ENCODE measurements around the gene TOE1. TPM values are rescaled to one million over a fixed set of nuclear protein-coding genes. Genes with fewer than 3 reads are reported as not detected.
"Not testable (repeated sequence)": the region's sequence is repeated elsewhere in the genome, so short reads cannot be mapped to it uniquely, and the experiment has no call there.

The TOE1 gene
- total RNA-seq, result 21.9 and 24.7 TPM in 2 replicates
- total RNA-seq (2013), result 12.4 TPM
- polyA plus RNA-seq, result 28.6 and 55.8 TPM in 2 replicates
- 27.4 and 50.8 TPM in 2 replicates for polyA minus RNA-seq

DNA sequence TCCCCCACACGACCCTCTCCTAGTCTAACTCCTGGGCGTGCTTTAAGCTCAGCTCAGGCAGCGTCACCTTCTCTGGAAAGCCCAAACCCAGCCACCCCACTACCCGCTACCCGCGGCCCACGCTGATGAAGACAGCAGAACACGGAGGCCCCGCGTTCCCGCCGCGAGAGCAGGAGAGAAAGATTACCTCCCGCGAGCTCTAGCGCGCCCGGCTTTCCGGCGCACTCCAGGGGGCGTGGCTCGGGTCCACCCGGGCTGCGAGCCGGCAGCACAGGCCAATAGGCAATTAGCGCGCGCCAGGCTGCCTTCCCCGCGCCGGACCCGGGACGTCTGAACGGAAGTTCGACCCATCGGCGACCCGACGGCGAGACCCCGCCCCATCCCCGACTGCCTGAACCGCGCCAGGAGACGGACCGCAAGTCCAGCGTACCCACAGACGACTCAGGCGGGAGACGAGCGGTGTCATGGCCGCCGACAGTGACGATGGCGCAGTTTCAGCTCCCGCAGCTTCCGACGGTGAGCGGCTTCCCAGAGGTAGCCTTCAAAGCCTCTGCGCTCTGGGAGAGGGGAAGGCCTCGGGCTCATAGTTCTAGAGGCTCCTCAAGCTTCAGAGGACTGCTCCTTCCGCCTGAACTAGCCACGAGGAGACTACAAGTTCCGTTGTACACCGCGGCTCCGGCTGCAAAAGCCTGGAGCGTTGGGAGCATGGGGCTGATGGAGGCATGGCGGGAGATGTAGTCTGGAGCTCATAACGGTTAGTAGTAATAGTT is at the start of gene TOE1, which contains the start of gene MUTYH:
Gene TOE1 (plus strand): TSS at position 382 of the 770 bp plus-strand sequence. CDS start 83 bp downstream, at position 465.
Gene MUTYH (minus strand): TSS at position 652 of the 770 bp plus-strand sequence. CDS start 5,935 bp downstream, outside the sequence.
- H3K4me2 ChIP-seq (replicated peaks; ENCODE audit: low read depth, low read length, poor library complexity, severe bottlenecking), result peak within 1 kb of the TSS; percentile 70
- H3K36me3 ChIP-seq (replicated peaks in 1 of 2; ENCODE audit: control extremely low read depth in 1 of 2, control insufficient read depth in 1 of 2, extremely low read depth in 1 of 2, insufficient read depth in 2 of 2, low read length in 1 of 2), result peaks cover 0 to 39% of the 10 kb centered on the region in 2 experiments
- CTCF ChIA-PET, result interaction anchor here (0.6 to 5.4 kb wide), 18 partner anchors 9 to 609 kb away, joined by 3 to 74 read pairs (median 6); partner anchors contain the start of genes BEST4, CCDC163, HECTD3 and HPDL
- Mint-ChIP-seq H3K27ac (peak within 1 kb of the TSS; percentile 100), H3K4me3 (peak within 1 kb of the TSS; percentile 91), H3K9me3 (ENCODE audit: insufficient read depth) (no peaks in the 10 kb centered on the region), H3K27me3 (no peaks in the 10 kb centered on the region), H3K4me1 (peaks cover 38% of the 10 kb centered on the region)
- ATAC-seq (ENCODE audit: low read depth) (peak; percentile 88), DNase-seq (peak; percentile 92)
- peaks cover 20 to 33% of the 10 kb centered on the region in 2 donors for H3K4me1 ChIP-seq (ENCODE audit: control insufficient read depth in 2 of 2, insufficient read depth in 2 of 2, low read length in 2 of 2)
- intact Hi-C loops (cut with micrococcal nuclease), result loop anchor here (1.0 to 2.0 kb wide), 9 partner anchors 14 to 527 kb away; partner anchors contain the start of genes CCDC163, HPDL, MMACHC and NASP
- TF ChIP-seq, protein P1, sequence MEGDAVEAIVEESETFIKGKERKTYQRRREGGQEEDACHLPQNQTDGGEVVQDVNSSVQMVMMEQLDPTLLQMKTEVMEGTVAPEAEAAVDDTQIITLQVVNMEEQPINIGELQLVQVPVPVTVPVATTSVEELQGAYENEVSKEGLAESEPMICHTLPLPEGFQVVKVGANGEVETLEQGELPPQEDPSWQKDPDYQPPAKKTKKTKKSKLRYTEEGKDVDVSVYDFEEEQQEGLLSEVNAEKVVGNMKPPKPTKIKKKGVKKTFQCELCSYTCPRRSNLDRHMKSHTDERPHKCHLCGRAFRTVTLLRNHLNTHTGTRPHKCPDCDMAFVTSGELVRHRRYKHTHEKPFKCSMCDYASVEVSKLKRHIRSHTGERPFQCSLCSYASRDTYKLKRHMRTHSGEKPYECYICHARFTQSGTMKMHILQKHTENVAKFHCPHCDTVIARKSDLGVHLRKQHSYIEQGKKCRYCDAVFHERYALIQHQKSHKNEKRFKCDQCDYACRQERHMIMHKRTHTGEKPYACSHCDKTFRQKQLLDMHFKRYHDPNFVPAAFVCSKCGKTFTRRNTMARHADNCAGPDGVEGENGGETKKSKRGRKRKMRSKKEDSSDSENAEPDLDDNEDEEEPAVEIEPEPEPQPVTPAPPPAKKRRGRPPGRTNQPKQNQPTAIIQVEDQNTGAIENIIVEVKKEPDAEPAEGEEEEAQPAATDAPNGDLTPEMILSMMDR (IDR thresholded peaks at IDR 0.05), result no peak
- TF ChIP-seq EZH2 (IDR thresholded peaks at IDR 0.05; ENCODE audit: borderline replicate concordance, insufficient read depth, low read depth, low read length, poor library complexity, severe bottlenecking), result no peak
- peak within 1 kb of the TSS; percentile 96 for H3K27ac ChIP-seq (ENCODE audit: low read length in 2 of 2)
- no peaks in the 10 kb centered on the region for H3K27me3 ChIP-seq (replicated peaks in 1 of 4; ENCODE audit: control extremely low read depth in 1 of 4, control insufficient read depth in 3 of 4, insufficient read depth in 4 of 4, low read length in 3 of 4)
- peak within 1 kb of the TSS; percentile 96 for H3K9ac ChIP-seq (ENCODE audit: low read length)
- peak within 1 kb of the TSS; percentile 87 for H2AFZ ChIP-seq (ENCODE audit: insufficient read depth, low read depth, low read length, poor library complexity, severe bottlenecking)
- peaks cover 9% of the 10 kb centered on the region for H4K20me1 ChIP-seq (ENCODE audit: control insufficient read depth, insufficient read depth, low read length, poor library complexity, severe bottlenecking)
- under 1% methylated on average over 69 of the region's 70 CpGs for WGBS (ENCODE audit: insufficient coverage)
- H3K4me3 ChIP-seq (ENCODE audit: control extremely low read depth in 1 of 5, extremely low read depth in 1 of 5, insufficient read depth in 1 of 5, low read depth in 2 of 5, low read length in 4 of 5), result peak within 1 kb of the TSS; percentile 83 to 97 (median 86)
- H3K9me3 ChIP-seq (ENCODE audit: control extremely low read depth in 1 of 3, control insufficient read depth in 2 of 3, insufficient read depth in 1 of 3, low read length in 2 of 3), result no peaks in the 10 kb centered on the region
- H3K79me2 ChIP-seq (ENCODE audit: control insufficient read depth, insufficient read depth, low read length), result peaks cover 18% of the 10 kb centered on the region
- POLR2A ChIA-PET, result interaction anchor here (0.5 to 3.2 kb wide), 24 partner anchors 9 to 666 kb away, joined by 3 to 76 read pairs (median 6); partner anchors contain the start of genes ARMH1, CCDC163, HECTD3 and HPDL

DNA sequence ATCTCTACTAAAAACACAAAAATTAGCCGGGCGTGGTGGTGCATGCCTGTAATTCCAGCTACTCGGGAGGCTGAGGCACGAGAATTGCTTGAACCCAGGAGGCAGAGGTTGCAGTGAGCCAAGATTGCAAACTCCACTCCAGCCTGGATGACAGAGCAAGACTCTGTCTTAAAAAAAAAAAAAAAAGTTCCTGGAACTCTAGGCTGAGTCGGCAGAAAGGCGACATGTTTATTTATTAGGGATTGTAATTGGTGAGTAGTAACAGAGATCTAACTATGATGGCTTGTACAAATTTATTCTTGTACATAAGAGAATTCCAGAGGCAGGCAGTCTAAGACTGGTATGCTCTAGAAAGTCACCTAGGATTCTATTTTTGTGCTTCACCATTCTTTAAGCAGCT is 49.0 kb upstream of the TOE1 start:
- POLR2A ChIA-PET; H3K79me2 ChIP-seq (ENCODE audit: control insufficient read depth, insufficient read depth, low read length); H3K9me3 ChIP-seq (ENCODE audit: control extremely low read depth in 1 of 3, control insufficient read depth in 2 of 3, insufficient read depth in 1 of 3, low read length in 2 of 3); H3K4me3 ChIP-seq (ENCODE audit: control extremely low read depth in 1 of 5, extremely low read depth in 1 of 5, insufficient read depth in 1 of 5, low read depth in 2 of 5, low read length in 4 of 5); H3K27ac ChIP-seq (ENCODE audit: low read length in 2 of 2); H3K4me2 ChIP-seq (replicated peaks; ENCODE audit: low read depth, low read length, poor library complexity, severe bottlenecking); H4K20me1 ChIP-seq (ENCODE audit: control insufficient read depth, insufficient read depth, low read length, poor library complexity, severe bottlenecking); H3K36me3 ChIP-seq (replicated peaks in 1 of 2; ENCODE audit: control extremely low read depth in 1 of 2, control insufficient read depth in 1 of 2, extremely low read depth in 1 of 2, insufficient read depth in 2 of 2, low read length in 1 of 2); DNase-seq; H3K27me3 ChIP-seq (replicated peaks in 1 of 4; ENCODE audit: control extremely low read depth in 1 of 4, control insufficient read depth in 3 of 4, insufficient read depth in 4 of 4, low read length in 3 of 4); H3K4me3 Mint-ChIP-seq; H3K4me1 Mint-ChIP-seq; H3K9ac ChIP-seq (ENCODE audit: low read length); H3K9me3 Mint-ChIP-seq (ENCODE audit: insufficient read depth); H2AFZ ChIP-seq (ENCODE audit: insufficient read depth, low read depth, low read length, poor library complexity, severe bottlenecking); intact Hi-C loops (cut with micrococcal nuclease); H3K4me1 ChIP-seq (ENCODE audit: control insufficient read depth in 2 of 2, insufficient read depth in 2 of 2, low read length in 2 of 2); ATAC-seq (ENCODE audit: low read depth); H3K27ac Mint-ChIP-seq; H3K27me3 Mint-ChIP-seq: not testable (repeated sequence)
- CTCF ChIA-PET, result interaction anchor here (0.7 kb wide), 1 partner anchor 9 kb away, joined by 4 read pairs; no protein-coding TSS in a partner anchor
- 93% methylated on average over 4 of the region's 6 CpGs for WGBS (ENCODE audit: insufficient coverage)
